ENCODE results near the gene MSANTD1.

MSANTD1 gene

GRCh38 chr4:3239998-3240920 lies 8.7 kb upstream of the MSANTD1 start:
- peaks cover 31% of the 10 kb centered on the region for H3K36me3 Mint-ChIP-seq (ENCODE audit: insufficient read depth)
- H3K4me3 Mint-ChIP-seq = no peak overlapping the region

DNA sequence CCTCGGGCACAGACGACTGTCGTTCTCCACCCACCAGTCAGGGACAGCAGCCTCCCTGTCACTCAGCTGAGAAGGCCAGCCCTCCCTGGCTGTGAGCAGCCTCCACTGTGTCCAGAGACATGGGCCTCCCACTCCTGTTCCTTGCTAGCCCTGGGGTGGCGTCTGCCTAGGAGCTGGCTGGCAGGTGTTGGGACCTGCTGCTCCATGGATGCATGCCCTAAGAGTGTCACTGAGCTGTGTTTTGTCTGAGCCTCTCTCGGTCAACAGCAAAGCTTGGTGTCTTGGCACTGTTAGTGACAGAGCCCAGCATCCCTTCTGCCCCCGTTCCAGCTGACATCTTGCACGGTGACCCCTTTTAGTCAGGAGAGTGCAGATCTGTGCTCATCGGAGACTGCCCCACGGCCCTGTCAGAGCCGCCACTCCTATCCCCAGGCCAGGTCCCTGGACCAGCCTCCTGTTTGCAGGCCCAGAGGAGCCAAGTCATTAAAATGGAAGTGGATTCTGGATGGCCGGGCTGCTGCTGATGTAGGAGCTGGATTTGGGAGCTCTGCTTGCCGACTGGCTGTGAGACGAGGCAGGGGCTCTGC lies 7.9 kb upstream of the MSANTD1 start:
- no peak for ATAC-seq (replicated peaks)
- no peak for DNase-seq
- Mint-ChIP-seq H3K4me3 (no peak overlapping the region), H3K9me3 (no peaks in the 10 kb centered on the region), H3K36me3 (ENCODE audit: insufficient read depth) (peaks cover 31% of the 10 kb centered on the region), H3K4me1 (ENCODE audit: low read depth in 2 of 2) (peaks cover 4 to 8% of the 10 kb centered on the region in 2 donors), H3K27ac (peak overlapping the region in 1 of 2 donors; percentile 65), H3K27me3 (no peaks in the 10 kb centered on the region)

More at GRCh38 chr4:3239998-3240920, 8.7 kb upstream of the MSANTD1 start:
- ATAC-seq (replicated peaks) = no peak
- Mint-ChIP-seq H3K27me3 (no peaks in the 10 kb centered on the region), H3K27ac (peak overlapping the region in 1 of 2 donors; percentile 65), H3K9me3 (no peaks in the 10 kb centered on the region), H3K4me1 (ENCODE audit: low read depth in 2 of 2) (peaks cover 4 to 8% of the 10 kb centered on the region in 2 donors)
- DNase-seq = no peak

- no peak for ATAC-seq (replicated peaks)
- Mint-ChIP-seq H3K9me3 (no peaks in the 10 kb centered on the region), H3K4me1 (ENCODE audit: low read depth in 2 of 2) (peaks cover 4 to 11% of the 10 kb centered on the region in 2 donors)
These were observed 6.9 kb upstream of the MSANTD1 start for GRCh38 chr4:3241898-3242524.

GRCh38 chr4:3243136-3243780 lies 5.7 kb upstream of the MSANTD1 start:
- Mint-ChIP-seq H3K4me1 (ENCODE audit: low read depth in 2 of 2) (peaks cover 4 to 11% of the 10 kb centered on the region in 2 donors), H3K27ac (peak overlapping the region; percentile 39 to 78), H3K9me3 (no peaks in the 10 kb centered on the region), H3K36me3 (ENCODE audit: insufficient read depth) (peaks cover 27% of the 10 kb centered on the region), H3K4me3 (no peak overlapping the region), H3K27me3 (no peaks in the 10 kb centered on the region)
- ATAC-seq (replicated peaks) = no peak
- DNase-seq = no peak

More at GRCh38 chr4:3241898-3242524, 6.9 kb upstream of the MSANTD1 start:
- no peaks in the 10 kb centered on the region for H3K27me3 Mint-ChIP-seq
- no peak for DNase-seq
- H3K36me3 Mint-ChIP-seq (ENCODE audit: insufficient read depth) = peaks cover 31% of the 10 kb centered on the region
- no peak overlapping the region for H3K4me3 Mint-ChIP-seq
- H3K27ac Mint-ChIP-seq = peak overlapping the region in 1 of 2 donors; percentile 65

DNA sequence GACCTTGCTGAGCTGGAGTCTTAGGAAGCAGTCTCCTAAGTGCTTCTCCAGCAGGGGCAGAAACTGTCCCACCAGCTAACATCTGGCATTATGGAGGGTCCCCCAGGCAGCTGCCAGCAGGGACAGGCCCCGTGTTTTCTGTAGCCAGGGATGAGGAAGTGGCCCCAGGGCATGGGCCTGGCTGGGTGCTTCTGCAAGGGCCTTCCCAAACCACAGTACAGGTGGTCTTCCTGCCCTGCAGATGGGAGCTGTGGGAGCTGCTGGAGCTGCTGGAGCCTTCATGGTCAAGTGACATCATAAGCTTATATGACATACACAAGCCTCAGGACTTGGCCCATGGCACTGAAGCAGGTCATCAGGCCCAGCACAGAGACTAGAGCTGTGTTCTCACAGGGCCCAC lies 5.0 kb upstream of the MSANTD1 start:
- no peak for DNase-seq
- H3K27ac Mint-ChIP-seq = peak overlapping the region; percentile 39 to 78
- no peaks in the 10 kb centered on the region for H3K9me3 Mint-ChIP-seq
- no peaks in the 10 kb centered on the region for H3K27me3 Mint-ChIP-seq
- H3K36me3 Mint-ChIP-seq (ENCODE audit: insufficient read depth) = peaks cover 22% of the 10 kb centered on the region
- ATAC-seq (replicated peaks) = no peak
- no peak overlapping the region for H3K4me3 Mint-ChIP-seq
- H3K4me1 Mint-ChIP-seq (ENCODE audit: low read depth in 2 of 2) = peaks cover 4 to 11% of the 10 kb centered on the region in 2 donors

- Mint-ChIP-seq H3K4me1 (ENCODE audit: low read depth in 2 of 2) (peaks cover 4 to 11% of the 10 kb centered on the region in 2 donors), H3K36me3 (ENCODE audit: insufficient read depth) (peaks cover 19% of the 10 kb centered on the region), H3K9me3 (no peaks in the 10 kb centered on the region), H3K27ac (peak overlapping the region in 1 of 2 donors; percentile 31), H3K27me3 (no peaks in the 10 kb centered on the region), H3K4me3 (no peak overlapping the region)
- no peak for ATAC-seq (replicated peaks)
- DNase-seq = no peak
These were observed 4.2 kb upstream of the MSANTD1 start for GRCh38 chr4:3244747-3245146.

DNA sequence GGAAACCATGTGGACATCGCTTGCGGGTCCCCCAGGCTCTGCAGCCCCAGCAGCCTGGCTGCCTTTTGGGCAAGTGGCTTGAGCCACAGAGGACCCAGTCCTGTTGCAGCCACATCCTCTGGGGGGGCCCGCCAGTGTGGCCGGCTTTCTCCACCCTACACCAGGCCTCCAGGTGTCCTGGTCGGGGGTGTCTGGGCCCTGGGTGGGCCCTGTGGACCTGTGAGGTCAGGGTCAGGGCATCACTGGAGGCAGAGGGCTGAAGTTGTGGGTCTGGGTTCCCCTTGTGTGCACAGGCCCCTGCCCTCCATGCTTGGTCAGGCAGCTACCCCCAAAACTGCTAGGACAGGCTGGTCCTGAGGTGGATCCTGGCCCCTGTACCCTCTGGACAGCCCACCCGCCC lies 3.3 kb upstream of the MSANTD1 start:
- H3K36me3 Mint-ChIP-seq (ENCODE audit: insufficient read depth) = peaks cover 15% of the 10 kb centered on the region
- H3K4me3 Mint-ChIP-seq = no peak overlapping the region
- H3K27me3 Mint-ChIP-seq = no peaks in the 10 kb centered on the region
- ATAC-seq (replicated peaks) (no peak), DNase-seq (no peak)
- no peaks in the 10 kb centered on the region for H3K9me3 Mint-ChIP-seq
- H3K27ac Mint-ChIP-seq = peak overlapping the region in 1 of 2 donors; percentile 60
- peaks cover 4 to 12% of the 10 kb centered on the region in 2 donors for H3K4me1 Mint-ChIP-seq (ENCODE audit: low read depth in 2 of 2)

GRCh38 chr4:3246458-3247398 lies 2.2 kb upstream of the MSANTD1 start:
- H3K9me3 Mint-ChIP-seq = no peaks in the 10 kb centered on the region

GRCh38 chr4:3247399-3248177 lies 1.4 kb upstream of the MSANTD1 start:
- no peak for DNase-seq
- H3K27ac Mint-ChIP-seq = no peak overlapping the region
- no peak for ATAC-seq (replicated peaks)
- peaks cover 6% of the 10 kb centered on the region for H3K36me3 Mint-ChIP-seq (ENCODE audit: insufficient read depth)
- peaks cover 4 to 12% of the 10 kb centered on the region in 2 donors for H3K4me1 Mint-ChIP-seq (ENCODE audit: low read depth in 2 of 2)
- H3K4me3 Mint-ChIP-seq = no peak overlapping the region
- H3K27me3 Mint-ChIP-seq = no peaks in the 10 kb centered on the region
- no peaks in the 10 kb centered on the region for H3K9me3 Mint-ChIP-seq

More at GRCh38 chr4:3246458-3247398, 2.2 kb upstream of the MSANTD1 start:
- Mint-ChIP-seq H3K27me3 (no peaks in the 10 kb centered on the region), H3K4me3 (no peak overlapping the region), H3K4me1 (ENCODE audit: low read depth in 2 of 2) (peaks cover 4 to 12% of the 10 kb centered on the region in 2 donors), H3K36me3 (ENCODE audit: insufficient read depth) (peaks cover 10% of the 10 kb centered on the region), H3K27ac (peak overlapping the region; percentile 51 to 60)
- ATAC-seq (replicated peaks) = no peak
- DNase-seq = no peak

GRCh38 chr4:3248178-3248480 lies 830 bp upstream of the MSANTD1 start:
- DNase-seq (no peak), ATAC-seq (replicated peaks) (no peak)
- no peak overlapping the region for H3K4me3 Mint-ChIP-seq
- H3K4me1 Mint-ChIP-seq (ENCODE audit: low read depth in 2 of 2) = peaks cover 4 to 9% of the 10 kb centered on the region in 2 donors
- no peaks in the 10 kb centered on the region for H3K27me3 Mint-ChIP-seq
- H3K36me3 Mint-ChIP-seq (ENCODE audit: insufficient read depth) = peaks cover under 1% of the 10 kb centered on the region
- no peaks in the 10 kb centered on the region for H3K9me3 Mint-ChIP-seq
- no peak overlapping the region for H3K27ac Mint-ChIP-seq

- H3K9me3 Mint-ChIP-seq = no peaks in the 10 kb centered on the region
- no peaks in the 10 kb centered on the region for H3K27me3 Mint-ChIP-seq
- DNase-seq (no peak), ATAC-seq (replicated peaks) (no peak)
- no peak overlapping the region for H3K27ac Mint-ChIP-seq
- H3K4me1 Mint-ChIP-seq (ENCODE audit: low read depth in 2 of 2) = peaks cover 0 to 5% of the 10 kb centered on the region in 2 donors
- no peaks in the 10 kb centered on the region for H3K36me3 Mint-ChIP-seq (ENCODE audit: insufficient read depth)
- no peak overlapping the region for H3K4me3 Mint-ChIP-seq
These were observed 915 bp downstream of the MSANTD1 start for GRCh38 chr4:3249711-3250437.

Measured in effector memory CD8-positive, alpha-beta T cell (primary cell).